Right atrium auricular region (tissue), 2 donors: Measurements from ENCODE around the gene CNST. TPM values are rescaled to one million over a fixed set of nuclear protein-coding genes. Genes with fewer than 3 reads are reported as not detected.
"Not testable (repeated sequence)": the region's sequence is repeated elsewhere in the genome, so short reads cannot be mapped to it uniquely, and the experiment has no call there.

Experiments used
- DNase-seq: peaks from one replicate; pipeline ENCODE4 v3.0.0-alpha.2; 2019; ENCODE audit warnings: low spot score
- H3K27ac ChIP-seq, 2 donors: fragments of 200-600 bp; sonication (generic); 1 replicate in 1 of 2; 2 replicates in 1 of 2; pipeline ENCODE4 v1.5.1; 2016 to 2019
- H3K27me3 ChIP-seq, 2 donors: fragments of 200-600 bp; sonication (generic); one replicate each; pipeline versions ENCODE4 v1.5.1 to v1.6.0; 2017 to 2019
- H3K36me3 ChIP-seq: fragments of 200-600 bp; sonication (generic); one replicate; pipeline ENCODE4 v1.5.1; 2016
- H3K4me1 ChIP-seq, 2 donors: fragments of 200-600 bp; sonication (generic); one replicate each; pipeline versions ENCODE4 v1.5.1 to v1.6.0; 2017 to 2019
- H3K4me3 ChIP-seq, 2 donors: fragments of 200-600 bp; sonication (generic); 1 replicate in 1 of 2; 2 replicates in 1 of 2; pipeline ENCODE4 v1.5.1; 2017 to 2019; ENCODE audit warnings: mild to moderate bottlenecking in 1 of 2, moderate library complexity in 1 of 2
- H3K9me3 ChIP-seq, 2 donors: fragments of 200-600 bp; sonication (generic); one replicate each; pipeline ENCODE4 v1.5.1; 2019
- total RNA-seq, 2 donors: library from RNA; depleted of rRNA; stranded (reverse); fragments of >200 nt; gene quantifications; one replicate each; pipeline ENCODE4 v1.1.0, GENCODE V29; 2016
- TF ChIP-seq, protein P1 (sequence below), 2 donors: fragments of 200-600 bp; sonication (generic); IDR thresholded peaks; one replicate each; pipeline ENCODE4 v1.5.1; 2019; ENCODE audit warnings: antibody characterized with exemption in 2 of 2

The CNST gene
- total RNA-seq, 2 donors from 2014 or later, result 15.6 to 19.0 TPM

DNA sequence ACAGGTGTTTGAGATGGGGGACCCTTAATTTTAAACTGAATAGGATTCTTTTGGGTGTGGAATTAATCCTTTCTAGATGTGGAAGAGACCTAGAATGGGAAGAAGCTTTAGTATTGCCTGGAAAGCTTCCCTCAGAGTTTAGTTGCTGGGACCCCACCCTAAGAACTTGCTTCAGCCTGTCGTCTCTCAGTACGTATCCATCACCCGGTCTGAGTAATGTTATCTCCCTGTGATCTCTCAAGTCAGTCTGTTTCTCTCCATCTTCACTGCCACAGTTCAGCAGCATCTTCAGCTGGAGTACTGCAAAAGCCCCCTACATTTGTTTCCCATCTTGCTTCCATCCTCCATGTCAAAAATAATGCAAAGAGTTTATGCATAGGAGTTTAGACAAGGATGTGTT lies 28.9 kb downstream of the CNST start:
- no peak overlapping the region for H3K27ac ChIP-seq
- H3K27me3 ChIP-seq, result no peaks in the 10 kb centered on the region
- TF ChIP-seq, protein P1, sequence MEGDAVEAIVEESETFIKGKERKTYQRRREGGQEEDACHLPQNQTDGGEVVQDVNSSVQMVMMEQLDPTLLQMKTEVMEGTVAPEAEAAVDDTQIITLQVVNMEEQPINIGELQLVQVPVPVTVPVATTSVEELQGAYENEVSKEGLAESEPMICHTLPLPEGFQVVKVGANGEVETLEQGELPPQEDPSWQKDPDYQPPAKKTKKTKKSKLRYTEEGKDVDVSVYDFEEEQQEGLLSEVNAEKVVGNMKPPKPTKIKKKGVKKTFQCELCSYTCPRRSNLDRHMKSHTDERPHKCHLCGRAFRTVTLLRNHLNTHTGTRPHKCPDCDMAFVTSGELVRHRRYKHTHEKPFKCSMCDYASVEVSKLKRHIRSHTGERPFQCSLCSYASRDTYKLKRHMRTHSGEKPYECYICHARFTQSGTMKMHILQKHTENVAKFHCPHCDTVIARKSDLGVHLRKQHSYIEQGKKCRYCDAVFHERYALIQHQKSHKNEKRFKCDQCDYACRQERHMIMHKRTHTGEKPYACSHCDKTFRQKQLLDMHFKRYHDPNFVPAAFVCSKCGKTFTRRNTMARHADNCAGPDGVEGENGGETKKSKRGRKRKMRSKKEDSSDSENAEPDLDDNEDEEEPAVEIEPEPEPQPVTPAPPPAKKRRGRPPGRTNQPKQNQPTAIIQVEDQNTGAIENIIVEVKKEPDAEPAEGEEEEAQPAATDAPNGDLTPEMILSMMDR (IDR thresholded peaks at IDR 0.05), result no peak
- H3K9me3 ChIP-seq, result no peaks in the 10 kb centered on the region
- no peak overlapping the region for H3K4me3 ChIP-seq
- peaks cover 7% of the 10 kb centered on the region for H3K36me3 ChIP-seq
- peaks cover 0 to 31% of the 10 kb centered on the region in 2 donors for H3K4me1 ChIP-seq
- no peak for DNase-seq

DNA sequence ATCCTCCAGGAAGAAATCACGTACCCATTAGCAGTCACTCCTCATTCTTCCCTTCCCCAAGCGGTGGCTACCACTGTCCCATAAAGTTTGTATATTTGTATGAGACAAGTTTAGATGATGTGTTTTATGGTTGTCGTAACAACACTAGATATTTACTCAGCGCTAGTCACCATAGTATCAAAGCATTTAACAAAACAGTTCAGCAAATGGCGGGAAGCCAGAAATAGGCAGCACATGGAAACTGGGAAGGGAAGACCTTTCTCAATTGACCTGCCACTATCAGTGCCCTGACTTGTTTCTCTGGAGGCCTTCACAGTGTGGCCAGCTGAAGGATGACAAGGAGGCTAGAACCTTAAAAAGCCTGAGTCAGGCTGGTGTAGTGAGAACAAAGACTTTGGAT lies 31.1 kb downstream of the CNST start:
- no peaks in the 10 kb centered on the region for H3K27me3 ChIP-seq
- TF ChIP-seq, protein P1 (IDR thresholded peaks at IDR 0.05), result no peak
- no peaks in the 10 kb centered on the region for H3K36me3 ChIP-seq
- peak overlapping the region; percentile 62 to 78 for H3K27ac ChIP-seq
- H3K4me3 ChIP-seq, result no peak overlapping the region
- H3K9me3 ChIP-seq, result no peaks in the 10 kb centered on the region
- DNase-seq, result peak; percentile 91
- peaks cover 0 to 31% of the 10 kb centered on the region in 2 donors for H3K4me1 ChIP-seq

- Histone ChIP-seq H3K27me3 (no peaks in the 10 kb centered on the region), H3K4me1 (peaks cover 0 to 31% of the 10 kb centered on the region in 2 donors), H3K36me3 (no peaks in the 10 kb centered on the region), H3K27ac (peak overlapping the region; percentile 62 to 78), H3K4me3 (no peak overlapping the region), H3K9me3 (no peaks in the 10 kb centered on the region)
- DNase-seq, result no peak
- TF ChIP-seq, protein P1 (IDR thresholded peaks at IDR 0.05), result no peak
These were observed 31.7 kb downstream of the CNST start for GRCh38 chr1:246597971-246598370.

GRCh38 chr1:246599315-246599714 lies 33.1 kb downstream of the CNST start:
- Histone ChIP-seq H3K36me3 (no peaks in the 10 kb centered on the region), H3K4me1 (peaks cover 0 to 31% of the 10 kb centered on the region in 2 donors), H3K4me3 (no peak overlapping the region), H3K27me3 (no peaks in the 10 kb centered on the region), H3K27ac (no peak overlapping the region), H3K9me3 (no peaks in the 10 kb centered on the region)
- TF ChIP-seq, protein P1 (IDR thresholded peaks at IDR 0.05), result no peak
- no peak for DNase-seq

- Histone ChIP-seq H3K9me3 (no peaks in the 10 kb centered on the region), H3K4me3 (no peak overlapping the region), H3K4me1 (peaks cover 0 to 31% of the 10 kb centered on the region in 2 donors), H3K27ac (no peak overlapping the region), H3K27me3 (no peaks in the 10 kb centered on the region), H3K36me3 (no peaks in the 10 kb centered on the region)
- TF ChIP-seq, protein P1 (IDR thresholded peaks at IDR 0.05), result no peak
- DNase-seq, result no peak
These were observed 34.3 kb downstream of the CNST start for GRCh38 chr1:246600579-246600978.

DNA sequence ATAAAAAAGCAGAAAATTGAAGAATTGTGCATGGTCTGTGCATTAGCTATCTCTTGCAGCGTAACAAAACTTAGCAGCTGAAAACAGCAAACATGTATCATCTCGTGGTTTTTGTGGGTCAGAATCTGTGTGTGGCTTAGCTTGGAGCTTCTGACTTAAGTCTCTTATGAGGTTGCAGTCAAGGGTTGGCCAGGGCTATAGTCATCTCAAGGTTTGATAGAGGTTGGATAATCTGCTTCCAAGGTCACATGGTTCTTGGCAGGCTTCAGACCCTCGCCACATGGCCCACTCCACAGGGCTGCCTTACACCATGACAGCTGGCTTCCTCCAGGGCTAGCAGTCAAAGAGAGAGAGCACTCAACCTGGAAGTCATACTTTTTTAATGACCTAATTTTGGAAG lies 35.9 kb downstream of the CNST start:
- no peaks in the 10 kb centered on the region for H3K9me3 ChIP-seq
- H3K4me3 ChIP-seq, result no peak overlapping the region
- TF ChIP-seq, protein P1 (IDR thresholded peaks at IDR 0.05), result no peak
- H3K36me3 ChIP-seq, result no peaks in the 10 kb centered on the region
- H3K27ac ChIP-seq, result no peak overlapping the region
- no peaks in the 10 kb centered on the region for H3K27me3 ChIP-seq
- DNase-seq, result no peak
- H3K4me1 ChIP-seq, result peaks cover 0 to 20% of the 10 kb centered on the region in 2 donors

- not testable (repeated sequence) for H3K27ac ChIP-seq, H3K27me3 ChIP-seq, H3K4me3 ChIP-seq, H3K9me3 ChIP-seq, DNase-seq, H3K36me3 ChIP-seq
- peaks cover 0 to 26% of the 10 kb centered on the region in 2 donors for H3K4me1 ChIP-seq
These were observed 39.0 kb downstream of the CNST start for GRCh38 chr1:246605231-246605630.
